PC-9 (cell line): ENCODE results near the gene SPTB. TPM values are rescaled to one million over a fixed set of nuclear protein-coding genes. Genes with fewer than 3 reads are reported as not detected.

ENCODE experiments used
- BruUV-seq: library from RNA; stranded (reverse); fragments of 400-500 nt; replicated peaks from 2 replicates; lab custom pipeline; 2021; lab: Mats Ljungman, UMichigan
- CTCF ChIA-PET: fragments of 300-600 bp; sonication (Branson Sonifier 250); formaldehyde crosslinking; loops from one replicate; lab custom pipeline; 2022; ENCODE audit warnings: antibody characterized with exemption; lab: Charles Lee
- POLR2A ChIA-PET: fragments of 300-600 bp; sonication (Branson Sonifier 250); formaldehyde crosslinking; loops from one replicate; lab custom pipeline; 2022; ENCODE audit warnings: antibody characterized with exemption; ENCODE audit not compliant: unreplicated experiment; lab: Charles Lee
- DNase-seq, 2 experiments: peaks; one replicate each; pipeline versions ENCODE4 v3.0.0 to v3.0.0-alpha.2; 2015 to 2022; ENCODE audit warnings: mixed read lengths in 1 of 2
- H2AFZ ChIP-seq: fragments of 200-600 bp; sonication (generic); 2 replicates; pipeline ENCODE4 v1.8.1; 2017; ENCODE audit warnings: antibody characterized with exemption
- H3F3A ChIP-seq: fragments of 200-600 bp; sonication (generic); 2 replicates; pipeline ENCODE4 v1.8.1; 2017; ENCODE audit warnings: antibody characterized with exemption, mild to moderate bottlenecking, low read depth; ENCODE audit not compliant: insufficient read depth
- H3K27ac ChIP-seq: fragments of 200-600 bp; sonication (generic); 2 replicates; pipeline ENCODE4 v1.6.1; 2016; ENCODE audit warnings: mixed run types
- H3K27me3 ChIP-seq: fragments of 200-600 bp; sonication (generic); 2 replicates; pipeline ENCODE4 v1.6.1; 2016; ENCODE audit warnings: low read depth, mixed run types; ENCODE audit not compliant: insufficient read depth
- H3K36me3 ChIP-seq: fragments of 200-600 bp; sonication (generic); 2 replicates; pipeline ENCODE4 v1.6.1; 2016; ENCODE audit warnings: low read depth, mixed run types
- H3K4me1 ChIP-seq: fragments of 200-600 bp; sonication (generic); replicated peaks from 2 replicates; pipeline ENCODE4 v1.6.1; 2016; ENCODE audit warnings: mixed run types; ENCODE audit not compliant: insufficient read depth
- H3K4me2 ChIP-seq: fragments of 200-600 bp; sonication (generic); 2 replicates; pipeline ENCODE4 v1.6.1; 2017; ENCODE audit warnings: mixed run types
- H3K4me3 ChIP-seq: fragments of 200-600 bp; sonication (generic); 2 replicates; pipeline ENCODE4 v1.6.1; 2016; ENCODE audit warnings: mixed run types
- H3K79me2 ChIP-seq: fragments of 200-600 bp; sonication (generic); 2 replicates; pipeline ENCODE4 v1.6.1; 2017; ENCODE audit warnings: low read depth, mixed run types
- H3K9me2 ChIP-seq: fragments of 200-600 bp; sonication (generic); 2 replicates; pipeline ENCODE4 v1.8.1; 2017; ENCODE audit warnings: mild to moderate bottlenecking; ENCODE audit not compliant: insufficient read depth
- H3K9me3 ChIP-seq: fragments of 200-600 bp; sonication (generic); 2 replicates; pipeline ENCODE4 v1.8.1; 2016; ENCODE audit warnings: low read depth; ENCODE audit not compliant: insufficient read depth
- H4K20me1 ChIP-seq: fragments of 200-600 bp; sonication (generic); 2 replicates; pipeline ENCODE4 v1.8.1; 2017; ENCODE audit not compliant: insufficient read depth
- EZH2 ChIP-seq: fragments of 200-600 bp; sonication (generic); IDR thresholded peaks from 2 replicates; pipeline ENCODE4 v1.8.0; 2017; ENCODE audit warnings: antibody characterized with exemption, low read depth
- intact Hi-C: fragments of 100-400 bp; cut with micrococcal nuclease; formaldehyde crosslinking; loops from one replicate; pipeline ENCODE4 v1.10.0; 2022; ENCODE audit not compliant: unreplicated experiment
- total RNA-seq: library from RNA; stranded (reverse); gene quantifications from 2 replicates; pipeline ENCODE4 v1.2.3, GENCODE V29; 2021
- TF ChIP-seq, protein P1 (sequence below): fragments of 200-600 bp; sonication (generic); conservative IDR thresholded peaks from 2 replicates; pipeline ENCODE4 v1.6.1; 2017; ENCODE audit warnings: mixed run types, antibody characterized with exemption, mild to moderate bottlenecking, moderate library complexity

The SPTB gene
- total RNA-seq, 1 experiment from 2014 or later: 0.50 TPM

DNA sequence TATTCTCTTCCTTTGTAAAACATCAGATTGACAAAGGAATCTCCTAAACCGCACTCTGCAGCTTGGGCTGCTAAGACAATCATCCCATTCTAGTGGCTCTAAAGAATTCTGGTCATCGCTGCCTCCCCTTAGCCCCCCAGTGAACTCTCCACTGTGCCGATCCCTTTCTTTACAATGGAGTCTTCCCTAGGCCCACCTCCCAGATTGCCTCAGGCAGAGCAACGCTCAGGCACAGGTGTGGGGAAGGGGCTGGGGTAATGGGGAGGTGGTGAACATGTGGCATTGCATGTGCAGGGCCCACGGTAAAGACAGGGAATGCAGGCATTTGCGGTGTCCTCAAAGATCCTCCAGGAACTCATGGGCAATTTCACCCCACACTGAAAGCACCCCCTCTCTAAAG lies 89.2 kb downstream of the SPTB start:
- H3K4me2 ChIP-seq: no peak overlapping the region
- H3K4me3 ChIP-seq: no peak overlapping the region
- no peak overlapping the region for H2AFZ ChIP-seq
- H3K9me3 ChIP-seq: no peaks in the 10 kb centered on the region
- peaks cover 16% of the 10 kb centered on the region for H3K4me1 ChIP-seq
- TF ChIP-seq EZH2: no peak
- TF ChIP-seq, protein P1, sequence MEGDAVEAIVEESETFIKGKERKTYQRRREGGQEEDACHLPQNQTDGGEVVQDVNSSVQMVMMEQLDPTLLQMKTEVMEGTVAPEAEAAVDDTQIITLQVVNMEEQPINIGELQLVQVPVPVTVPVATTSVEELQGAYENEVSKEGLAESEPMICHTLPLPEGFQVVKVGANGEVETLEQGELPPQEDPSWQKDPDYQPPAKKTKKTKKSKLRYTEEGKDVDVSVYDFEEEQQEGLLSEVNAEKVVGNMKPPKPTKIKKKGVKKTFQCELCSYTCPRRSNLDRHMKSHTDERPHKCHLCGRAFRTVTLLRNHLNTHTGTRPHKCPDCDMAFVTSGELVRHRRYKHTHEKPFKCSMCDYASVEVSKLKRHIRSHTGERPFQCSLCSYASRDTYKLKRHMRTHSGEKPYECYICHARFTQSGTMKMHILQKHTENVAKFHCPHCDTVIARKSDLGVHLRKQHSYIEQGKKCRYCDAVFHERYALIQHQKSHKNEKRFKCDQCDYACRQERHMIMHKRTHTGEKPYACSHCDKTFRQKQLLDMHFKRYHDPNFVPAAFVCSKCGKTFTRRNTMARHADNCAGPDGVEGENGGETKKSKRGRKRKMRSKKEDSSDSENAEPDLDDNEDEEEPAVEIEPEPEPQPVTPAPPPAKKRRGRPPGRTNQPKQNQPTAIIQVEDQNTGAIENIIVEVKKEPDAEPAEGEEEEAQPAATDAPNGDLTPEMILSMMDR: no peak
- H3K79me2 ChIP-seq: no peaks in the 10 kb centered on the region
- BruUV-seq: no TSS peak
- ChIA-PET CTCF (interaction anchor here (0.7 to 0.8 kb wide), 2 partner anchors 24 to 150 kb away, joined by 3 to 4 read pairs; no protein-coding TSS in a partner anchor), POLR2A (no interaction called here)
- H3K27ac ChIP-seq: no peak overlapping the region
- H3K27me3 ChIP-seq: 0 out of 2 replicates have a peak, but pooled peaks cover 7% of the 10 kb centered on the region
- no peaks in the 10 kb centered on the region for H4K20me1 ChIP-seq
- peaks cover 7% of the 10 kb centered on the region; the same call in 1 of the 2 replicates for H3F3A ChIP-seq
- no peak for DNase-seq
- H3K36me3 ChIP-seq: no peaks in the 10 kb centered on the region
- intact Hi-C loops: no loop called here
- H3K9me2 ChIP-seq: no peaks in the 10 kb centered on the region

- Histone ChIP-seq H3K27ac (no peak overlapping the region), H2AFZ (no peak overlapping the region), H3K27me3 (0 out of 2 replicates have a peak, but pooled peaks cover 6% of the 10 kb centered on the region), H3K9me2 (no peaks in the 10 kb centered on the region), H3K4me2 (no peak overlapping the region), H3K9me3 (no peaks in the 10 kb centered on the region), H3K36me3 (no peaks in the 10 kb centered on the region), H3K79me2 (no peaks in the 10 kb centered on the region), H3K4me1 (peaks cover 16% of the 10 kb centered on the region), H3K4me3 (no peak overlapping the region), H3F3A (peaks cover 7% of the 10 kb centered on the region; the same call in 1 of the 2 replicates), H4K20me1 (no peaks in the 10 kb centered on the region)
- POLR2A ChIA-PET: no interaction called here
- BruUV-seq: no TSS peak
- TF ChIP-seq EZH2: no peak
- CTCF ChIA-PET: interaction anchor here (0.7 to 0.9 kb wide), 5 partner anchors 11 to 75 kb away, joined by 3 to 7 read pairs (median 4); no protein-coding TSS in a partner anchor
- intact Hi-C loops: loop anchor here (2.0 kb wide), 1 partner anchor 23 kb away; no protein-coding TSS in a partner anchor
- DNase-seq: no peak
Measured at GRCh38 chr14:64789696-64790095, 90.0 kb downstream of the SPTB start.

GRCh38 chr14:64788706-64789105 lies 91.0 kb downstream of the SPTB start:
- Histone ChIP-seq H3F3A (peaks cover 7% of the 10 kb centered on the region; the same call in 1 of the 2 replicates), H3K27ac (no peak overlapping the region), H3K9me2 (no peaks in the 10 kb centered on the region), H3K4me2 (no peak overlapping the region), H3K79me2 (no peaks in the 10 kb centered on the region), H3K4me3 (no peak overlapping the region), H4K20me1 (no peaks in the 10 kb centered on the region), H3K4me1 (peaks cover 16% of the 10 kb centered on the region), H3K9me3 (no peaks in the 10 kb centered on the region), H3K36me3 (no peaks in the 10 kb centered on the region), H3K27me3 (no peaks in the 10 kb centered on the region), H2AFZ (no peak overlapping the region)
- intact Hi-C loops: loop anchor here (2.0 kb wide), 1 partner anchor 22 kb away; no protein-coding TSS in a partner anchor
- ChIA-PET POLR2A (interaction anchor here (0.7 kb wide), 2 partner anchors 110 to 307 kb away, joined by 4 to 5 read pairs; no protein-coding TSS in a partner anchor), CTCF (interaction anchor here (0.6 to 0.7 kb wide), 2 partner anchors 30 to 75 kb away, joined by 3 to 4 read pairs; no protein-coding TSS in a partner anchor)
- no TSS peak for BruUV-seq
- no peak for TF ChIP-seq EZH2
- TF ChIP-seq, protein P1: no peak
- DNase-seq: peak; percentile 59 to 88
